ENCODE measurements around the gene FHOD1. TPM values are rescaled to one million over a fixed set of nuclear protein-coding genes. Genes with fewer than 3 reads are reported as not detected.

The FHOD1 gene
- total and polyA plus RNA-seq, 2 of the 13 experiments (the other 11 are each of a cell fraction or from before 2014, with no cell fraction given), result 20.0 to 20.8 TPM

DNA sequence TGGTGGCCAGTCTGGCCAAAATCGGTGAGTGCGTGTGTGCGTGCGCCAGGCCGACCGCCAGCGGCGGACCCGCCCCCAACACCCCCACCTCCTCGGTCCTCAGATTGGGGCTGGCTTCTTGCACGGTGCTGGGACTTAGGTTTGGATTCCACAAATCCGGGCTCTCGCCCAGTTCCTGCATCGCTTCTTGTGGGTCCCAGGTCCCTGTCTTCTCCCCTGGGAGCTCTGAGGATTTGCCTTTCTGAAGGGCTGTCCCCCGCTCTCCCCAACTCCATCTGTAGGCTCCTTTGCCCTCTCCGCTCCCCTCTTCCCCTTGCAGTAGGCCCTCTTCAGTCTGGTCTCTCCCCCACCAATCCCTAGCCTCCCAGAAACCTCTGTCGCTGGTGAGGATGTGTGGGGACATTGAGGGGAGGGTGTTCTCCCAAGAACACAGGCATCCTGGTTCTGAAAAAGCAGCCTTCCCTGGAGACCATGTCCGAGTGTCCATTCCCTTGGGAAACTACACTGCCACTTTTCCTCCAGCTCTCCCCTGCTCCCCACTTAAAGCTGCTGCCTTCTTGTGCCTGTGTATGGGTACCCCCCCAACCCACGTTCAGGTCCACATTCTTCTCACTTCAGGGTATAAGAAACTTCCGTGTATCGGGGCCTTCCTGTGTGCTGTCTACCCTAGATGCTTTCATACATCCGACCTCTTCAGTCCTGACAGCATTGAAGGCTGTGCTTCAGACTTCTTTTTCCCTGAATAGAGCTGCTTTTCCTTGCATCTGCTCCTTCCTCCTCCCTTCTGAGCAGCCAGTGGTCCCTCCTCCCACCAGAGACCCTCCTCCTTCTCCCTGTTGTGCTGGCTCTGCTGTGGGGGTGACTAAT is 2.1 kb upstream of the FHOD1 start (continued):
- TF ChIP-seq KDM6A (CRISPR knock-in tag; IDR thresholded peaks at IDR 0.05; ENCODE audit: low read depth) (no peak), YEATS2 (CRISPR knock-in tag; IDR thresholded peaks at IDR 0.05; ENCODE audit: borderline replicate concordance) (no peak), ZNF337 (CRISPR knock-in tag; IDR thresholded peaks at IDR 0.05; ENCODE audit: borderline replicate concordance, low read depth) (no peak), HNF1B (CRISPR knock-in tag; IDR thresholded peaks at IDR 0.05) (0 out of 2 replicates have a peak, but pooled peaks have one; percentile 23), ZNF430 (CRISPR knock-in tag; IDR thresholded peaks at IDR 0.05) (no peak), ZMYM3 (CRISPR knock-in tag; IDR thresholded peaks at IDR 0.05) (no peak), MNT (IDR thresholded peaks at IDR 0.05) (no peak), ZNF263 (CRISPR knock-in tag; IDR thresholded peaks at IDR 0.05) (peak; percentile 61; the same call in 1 of the 2 replicates), KDM2A (CRISPR knock-in tag; IDR thresholded peaks at IDR 0.05; ENCODE audit: borderline replicate concordance, low read depth) (peak; percentile 64; the same call in 1 of the 2 replicates), GTF2F1 (IDR thresholded peaks at IDR 0.05; ENCODE audit: low read length) (no peak), ZNF891 (CRISPR knock-in tag; IDR thresholded peaks at IDR 0.05) (0 out of 2 replicates have a peak, but pooled peaks have one; percentile 49), ZNF446 (CRISPR knock-in tag; IDR thresholded peaks at IDR 0.05) (no peak), SPEN (CRISPR knock-in tag; IDR thresholded peaks at IDR 0.05; ENCODE audit: low read depth) (no peak)
- TF ChIP-seq, protein P1, sequence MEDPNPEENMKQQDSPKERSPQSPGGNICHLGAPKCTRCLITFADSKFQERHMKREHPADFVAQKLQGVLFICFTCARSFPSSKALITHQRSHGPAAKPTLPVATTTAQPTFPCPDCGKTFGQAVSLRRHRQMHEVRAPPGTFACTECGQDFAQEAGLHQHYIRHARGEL (CRISPR knock-in tag; IDR thresholded peaks at IDR 0.05), result no peak
- TF ChIP-seq, protein P2, sequence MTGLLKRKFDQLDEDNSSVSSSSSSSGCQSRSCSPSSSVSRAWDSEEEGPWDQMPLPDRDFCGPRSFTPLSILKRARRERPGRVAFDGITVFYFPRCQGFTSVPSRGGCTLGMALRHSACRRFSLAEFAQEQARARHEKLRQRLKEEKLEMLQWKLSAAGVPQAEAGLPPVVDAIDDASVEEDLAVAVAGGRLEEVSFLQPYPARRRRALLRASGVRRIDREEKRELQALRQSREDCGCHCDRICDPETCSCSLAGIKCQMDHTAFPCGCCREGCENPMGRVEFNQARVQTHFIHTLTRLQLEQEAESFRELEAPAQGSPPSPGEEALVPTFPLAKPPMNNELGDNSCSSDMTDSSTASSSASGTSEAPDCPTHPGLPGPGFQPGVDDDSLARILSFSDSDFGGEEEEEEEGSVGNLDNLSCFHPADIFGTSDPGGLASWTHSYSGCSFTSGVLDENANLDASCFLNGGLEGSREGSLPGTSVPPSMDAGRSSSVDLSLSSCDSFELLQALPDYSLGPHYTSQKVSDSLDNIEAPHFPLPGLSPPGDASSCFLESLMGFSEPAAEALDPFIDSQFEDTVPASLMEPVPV (CRISPR knock-in tag; IDR thresholded peaks at IDR 0.05), result peak; percentile 16; the same call in 1 of the 2 replicates
- TF ChIP-seq, protein P3, sequence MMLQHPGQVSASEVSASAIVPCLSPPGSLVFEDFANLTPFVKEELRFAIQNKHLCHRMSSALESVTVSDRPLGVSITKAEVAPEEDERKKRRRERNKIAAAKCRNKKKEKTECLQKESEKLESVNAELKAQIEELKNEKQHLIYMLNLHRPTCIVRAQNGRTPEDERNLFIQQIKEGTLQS (CRISPR knock-in tag; IDR thresholded peaks at IDR 0.05), result no peak
- TF ChIP-seq, protein P4, sequence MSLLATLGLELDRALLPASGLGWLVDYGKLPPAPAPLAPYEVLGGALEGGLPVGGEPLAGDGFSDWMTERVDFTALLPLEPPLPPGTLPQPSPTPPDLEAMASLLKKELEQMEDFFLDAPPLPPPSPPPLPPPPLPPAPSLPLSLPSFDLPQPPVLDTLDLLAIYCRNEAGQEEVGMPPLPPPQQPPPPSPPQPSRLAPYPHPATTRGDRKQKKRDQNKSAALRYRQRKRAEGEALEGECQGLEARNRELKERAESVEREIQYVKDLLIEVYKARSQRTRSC (CRISPR knock-in tag; IDR thresholded peaks at IDR 0.05; ENCODE audit: low read depth), result no peak
- TF ChIP-seq, protein P5, sequence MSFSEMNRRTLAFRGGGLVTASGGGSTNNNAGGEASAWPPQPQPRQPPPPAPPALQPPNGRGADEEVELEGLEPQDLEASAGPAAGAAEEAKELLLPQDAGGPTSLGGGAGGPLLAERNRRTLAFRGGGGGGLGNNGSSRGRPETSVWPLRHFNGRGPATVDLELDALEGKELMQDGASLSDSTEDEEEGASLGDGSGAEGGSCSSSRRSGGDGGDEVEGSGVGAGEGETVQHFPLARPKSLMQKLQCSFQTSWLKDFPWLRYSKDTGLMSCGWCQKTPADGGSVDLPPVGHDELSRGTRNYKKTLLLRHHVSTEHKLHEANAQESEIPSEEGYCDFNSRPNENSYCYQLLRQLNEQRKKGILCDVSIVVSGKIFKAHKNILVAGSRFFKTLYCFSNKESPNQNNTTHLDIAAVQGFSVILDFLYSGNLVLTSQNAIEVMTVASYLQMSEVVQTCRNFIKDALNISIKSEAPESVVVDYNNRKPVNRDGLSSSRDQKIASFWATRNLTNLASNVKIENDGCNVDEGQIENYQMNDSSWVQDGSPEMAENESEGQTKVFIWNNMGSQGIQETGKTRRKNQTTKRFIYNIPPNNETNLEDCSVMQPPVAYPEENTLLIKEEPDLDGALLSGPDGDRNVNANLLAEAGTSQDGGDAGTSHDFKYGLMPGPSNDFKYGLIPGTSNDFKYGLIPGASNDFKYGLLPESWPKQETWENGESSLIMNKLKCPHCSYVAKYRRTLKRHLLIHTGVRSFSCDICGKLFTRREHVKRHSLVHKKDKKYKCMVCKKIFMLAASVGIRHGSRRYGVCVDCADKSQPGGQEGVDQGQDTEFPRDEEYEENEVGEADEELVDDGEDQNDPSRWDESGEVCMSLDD (CRISPR knock-in tag; IDR thresholded peaks at IDR 0.05; ENCODE audit: borderline replicate concordance), result no peak
- TF ChIP-seq, protein P6, sequence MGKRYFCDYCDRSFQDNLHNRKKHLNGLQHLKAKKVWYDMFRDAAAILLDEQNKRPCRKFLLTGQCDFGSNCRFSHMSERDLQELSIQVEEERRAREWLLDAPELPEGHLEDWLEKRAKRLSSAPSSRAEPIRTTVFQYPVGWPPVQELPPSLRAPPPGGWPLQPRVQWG (CRISPR knock-in tag; IDR thresholded peaks at IDR 0.05; ENCODE audit: borderline replicate concordance, low read depth), result no peak
